ENCODE measurements around the gene TMEM51. TPM values are rescaled to one million over a fixed set of nuclear protein-coding genes. Genes with fewer than 3 reads are reported as not detected.

The TMEM51 gene
- polyA plus RNA-seq, 1 donor from 2014 or later, result 1.7 TPM

- no peaks in the 10 kb centered on the region for H4K20me1 ChIP-seq (ENCODE audit: insufficient read depth)
- H3K9me2 ChIP-seq (ENCODE audit: insufficient read depth, low read length), result no peaks in the 10 kb centered on the region
- no peaks in the 10 kb centered on the region for H3K9me3 ChIP-seq (ENCODE audit: low read length)
- no peak overlapping the region for H3K27ac ChIP-seq (ENCODE audit: low read length)
- H2AFZ ChIP-seq (ENCODE audit: low read depth, low read length), result no peak overlapping the region
- no peaks in the 10 kb centered on the region for H3K79me2 ChIP-seq (replicated peaks; ENCODE audit: insufficient read depth, low read length)
- no peak overlapping the region for H3K4me3 ChIP-seq (ENCODE audit: low read length)
- TF ChIP-seq CTCF (IDR thresholded peaks at IDR 0.05; ENCODE audit: poor library complexity, severe bottlenecking) (no peak), SMC3 (conservative IDR thresholded peaks at IDR 0.05; ENCODE audit: poor library complexity) (no peak), TAF1 (IDR thresholded peaks at IDR 0.05; ENCODE audit: low read depth) (no peak)
- H3K4me2 ChIP-seq (ENCODE audit: low read length), result no peak overlapping the region
- H3K9ac ChIP-seq (ENCODE audit: low read length), result no peak overlapping the region
- no peaks in the 10 kb centered on the region for H3K36me3 ChIP-seq (ENCODE audit: insufficient read depth, low read length)
- no peaks in the 10 kb centered on the region for H3K27me3 ChIP-seq (ENCODE audit: insufficient read depth, low read depth, low read length)
- H3F3A ChIP-seq (ENCODE audit: insufficient read depth, low read length, poor library complexity, severe bottlenecking), result no peaks in the 10 kb centered on the region
These were observed 39.5 kb downstream of the TMEM51 start for GRCh38 chr1:15192916-15193550.

GRCh38 chr1:15195420-15196052 is 42.0 kb downstream of the TMEM51 start:
- no peaks in the 10 kb centered on the region for H3K27me3 ChIP-seq (ENCODE audit: insufficient read depth, low read depth, low read length)
- H3F3A ChIP-seq (ENCODE audit: insufficient read depth, low read length, poor library complexity, severe bottlenecking), result no peaks in the 10 kb centered on the region
- TF ChIP-seq CTCF (IDR thresholded peaks at IDR 0.05; ENCODE audit: poor library complexity, severe bottlenecking), result no peak
- no peak for TF ChIP-seq EZH2 (IDR thresholded peaks at IDR 0.05; ENCODE audit: borderline replicate concordance, insufficient read depth, low read length, poor library complexity, severe bottlenecking)
- TF ChIP-seq EP300 (conservative IDR thresholded peaks at IDR 0.05; ENCODE audit: poor library complexity, severe bottlenecking), result no peak
- TF ChIP-seq RAD21 (conservative IDR thresholded peaks at IDR 0.05), result no peak
- TF ChIP-seq MXI1 (conservative IDR thresholded peaks at IDR 0.05; ENCODE audit: poor library complexity, severe bottlenecking), result no peak
- TF ChIP-seq REST (IDR thresholded peaks at IDR 0.05; ENCODE audit: borderline replicate concordance), result no peak
- no peak for TF ChIP-seq POLR2AphosphoS5 (IDR thresholded peaks at IDR 0.05)
- no peak for TF ChIP-seq TAF1 (IDR thresholded peaks at IDR 0.05; ENCODE audit: low read depth)
- no peak for TF ChIP-seq SMC3 (conservative IDR thresholded peaks at IDR 0.05; ENCODE audit: poor library complexity)
- no peak overlapping the region for H2AFZ ChIP-seq (ENCODE audit: low read depth, low read length)
- H3K27ac ChIP-seq (ENCODE audit: low read length), result no peak overlapping the region
- no peak overlapping the region for H3K4me3 ChIP-seq (ENCODE audit: low read length)
- H3K79me2 ChIP-seq (replicated peaks; ENCODE audit: insufficient read depth, low read length), result no peaks in the 10 kb centered on the region
- no peak overlapping the region for H3K9ac ChIP-seq (ENCODE audit: low read length)
- H3K9me3 ChIP-seq (ENCODE audit: low read length), result no peaks in the 10 kb centered on the region
- H4K20me1 ChIP-seq (ENCODE audit: insufficient read depth), result no peaks in the 10 kb centered on the region
- no peaks in the 10 kb centered on the region for H3K9me2 ChIP-seq (ENCODE audit: insufficient read depth, low read length)
- H3K36me3 ChIP-seq (ENCODE audit: insufficient read depth, low read length), result no peaks in the 10 kb centered on the region
- H3K4me2 ChIP-seq (ENCODE audit: low read length), result no peak overlapping the region
